ENCODE data around the gene THRA. TPM values are rescaled to one million over a fixed set of nuclear protein-coding genes. Genes with fewer than 3 reads are reported as not detected.

THRA gene
- total and polyA plus RNA-seq, 2 of the 8 experiments (the other 6 are each of a cell fraction or from before 2014, with no cell fraction given) = 6.4 to 10.2 TPM

DNA sequence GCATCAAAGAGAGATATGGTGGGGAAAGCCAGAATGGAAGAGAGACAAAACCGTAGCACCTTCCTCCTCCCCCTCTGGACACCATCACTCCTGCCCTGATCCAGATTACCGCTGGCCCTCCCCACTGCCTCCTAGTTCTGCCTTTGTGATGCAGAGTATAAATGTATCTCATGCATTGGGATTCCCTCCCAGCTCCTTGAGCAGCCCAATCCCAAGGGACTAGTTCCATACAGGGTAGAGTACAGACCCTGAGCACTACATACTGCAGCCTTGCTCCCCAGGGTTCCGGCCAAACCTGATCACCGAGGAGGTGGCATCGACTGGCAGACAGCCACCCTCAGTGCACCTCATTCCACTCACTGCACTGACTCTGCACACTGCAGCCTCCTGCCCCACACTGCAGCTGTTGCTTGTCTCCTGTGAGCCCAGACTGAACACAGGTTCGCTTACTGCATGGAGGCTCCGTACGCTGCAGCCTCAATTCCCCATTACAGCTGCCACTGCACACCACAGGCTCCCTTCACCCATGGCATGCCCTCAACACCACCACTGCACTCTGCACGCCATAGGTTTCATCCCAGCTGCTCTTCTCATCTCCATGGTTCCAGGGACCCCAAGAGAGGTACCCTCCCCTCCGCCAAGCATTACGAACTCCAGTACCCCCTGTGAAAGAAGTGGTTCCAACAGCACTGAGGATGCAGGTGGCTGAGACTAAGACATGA lies 1.7 kb upstream of the THRA start:
- H2BK20ac ChIP-seq (ENCODE audit: low read length) = 0 out of 2 replicates have a peak overlapping the region, but pooled peaks have one; percentile 83
- DNase-seq (ENCODE audit: low read depth in 1 of 2, low spot score in 2 of 2) = no peak
- no peak overlapping the region for H2AFZ ChIP-seq (ENCODE audit: low read length)
- no peak overlapping the region for H2BK120ac ChIP-seq (replicated peaks; ENCODE audit: low read depth, low read length)
- no peak overlapping the region for H3K56ac ChIP-seq (replicated peaks; ENCODE audit: insufficient read length, low read depth, low read length)
- H3K9ac ChIP-seq (replicated peaks in 1 of 4; ENCODE audit: extremely low read depth in 1 of 4, low read depth in 3 of 4, low read length in 3 of 4) = no peak overlapping the region
- H2BK5ac ChIP-seq (ENCODE audit: low read depth, low read length) = peak overlapping the region; percentile 87; the same call in 1 of the 2 replicates
- peak overlapping the region; percentile 22 to 75; a peak in 3 of 4 replicates for H3K4me2 ChIP-seq (ENCODE audit: insufficient read depth in 1 of 2, low read depth in 2 of 2, low read length in 2 of 2)
- H3K23me2 ChIP-seq (ENCODE audit: low read depth, low read length) = peaks cover 6% of the 10 kb centered on the region; the same call in 1 of the 2 replicates
- H3K27me3 ChIP-seq (replicated peaks in 1 of 4; ENCODE audit: control insufficient read depth in 3 of 4, extremely low read depth in 1 of 4, insufficient read depth in 3 of 4, low read length in 3 of 4) = peaks cover 0 to 15% (median 10%) of the 10 kb centered on the region in 4 experiments; a peak in 6 of 7 replicates
- CTCF ChIA-PET (ENCODE audit: partially characterized antibody) = interaction anchor here (0.6 to 38.4 kb wide), 9 partner anchors 8 to 52 kb away, joined by 3 to 876 read pairs (median 6); partner anchors contain the start of genes CSF3 and MED24
- no peaks in the 10 kb centered on the region for H3K79me2 ChIP-seq (ENCODE audit: control insufficient read depth in 1 of 2, insufficient read depth in 2 of 2, low read length in 2 of 2)
- H3K4me1 ChIP-seq (replicated peaks in 1 of 4; ENCODE audit: control insufficient read depth in 3 of 4, insufficient read depth in 4 of 4, low read length in 3 of 4) = peaks cover 21 to 44% (median 31%) of the 10 kb centered on the region in 4 experiments
- no peak overlapping the region for H3K4me3 ChIP-seq (ENCODE audit: extremely low read depth in 1 of 4, insufficient read depth in 2 of 4, low read depth in 3 of 4, low read length in 4 of 4)
- 69% methylated on average over 11 of the region's 11 CpGs; no CpG with 5 or more reads in 1 of the 2 experiments for whole genome bisulfite sequencing, 2 experiments (ENCODE audit: extremely low coverage in 1 of 2, insufficient coverage in 1 of 2, insufficient read length in 1 of 2, insufficient replicate concordance in 2 of 2, low coverage in 1 of 2, low lambda C conversion rate in 2 of 2, missing lambda C conversion rate in 1 of 2)
- H3K36me3 ChIP-seq (ENCODE audit: control insufficient read depth in 2 of 4, insufficient read depth in 4 of 4, low read length in 3 of 4) = no peaks in the 10 kb centered on the region
- no peak overlapping the region for H3K14ac ChIP-seq (ENCODE audit: insufficient read length)
- no peak for FAIRE-seq
- H4K8ac ChIP-seq (ENCODE audit: extremely low read depth, insufficient read depth, low read length) = no peak overlapping the region; the same call in 1 of the 2 replicates
- peak overlapping the region; percentile 20 for H4K91ac ChIP-seq (replicated peaks; ENCODE audit: insufficient read length, low read length)
- no peak overlapping the region for H4K5ac ChIP-seq (ENCODE audit: insufficient read length, low read depth, low read length)
- no peak overlapping the region for H3K23ac ChIP-seq (ENCODE audit: insufficient read length)
- H2BK15ac ChIP-seq (ENCODE audit: low read length) = peak overlapping the region; percentile 97
- peak overlapping the region; percentile 32; the same call in 1 of the 2 replicates for H3K18ac ChIP-seq (ENCODE audit: extremely low read depth, low read length)
- no peak overlapping the region for H3K4ac ChIP-seq (replicated peaks; ENCODE audit: insufficient read length, low read depth, low read length)
- no peak overlapping the region for H3K27ac ChIP-seq (ENCODE audit: low read depth, low read length)
- peak overlapping the region; percentile 68; the same call in 1 of the 2 replicates for H2BK12ac ChIP-seq (ENCODE audit: low read depth, low read length)
- peaks cover 0 to 9% of the 10 kb centered on the region in 2 experiments for H4K20me1 ChIP-seq (replicated peaks in 1 of 2; ENCODE audit: control insufficient read depth in 1 of 2, insufficient read depth in 2 of 2, low read length in 2 of 2)
- H2AK5ac ChIP-seq (ENCODE audit: low read depth, low read length) = peak overlapping the region; percentile 25; the same call in 1 of the 2 replicates
- 0 out of 2 replicates have a peak, but pooled peaks cover 3% of the 10 kb centered on the region for H3K79me1 ChIP-seq (ENCODE audit: low read depth, low read length)
- POLR2A ChIA-PET (ENCODE audit: partially characterized antibody) = interaction anchor here (0.8 to 1.4 kb wide), 7 partner anchors 11 to 79 kb away, joined by 3 to 4 read pairs (median 3); partner anchors contain the start of gene CASC3
- H3K9me3 ChIP-seq (ENCODE audit: insufficient read depth in 2 of 2, low read depth in 1 of 2, low read length in 1 of 2) = no peaks in the 10 kb centered on the region
- TF ChIP-seq NRF1 (IDR thresholded peaks at IDR 0.05; ENCODE audit: low read depth, low read length) (no peak), RXRA (IDR thresholded peaks at IDR 0.05; ENCODE audit: insufficient read depth, low read depth, low read length) (no peak), SP4 (IDR thresholded peaks at IDR 0.05; ENCODE audit: low read length) (no peak), SP2 (IDR thresholded peaks at IDR 0.05; ENCODE audit: low read length) (no peak), RAD21 (IDR thresholded peaks at IDR 0.05 in 1 of 2, conservative IDR thresholded peaks at IDR 0.05 in 1 of 2; ENCODE audit: low read depth in 2 of 2, low read length in 2 of 2) (no peak), EP300 (IDR thresholded peaks at IDR 0.05; ENCODE audit: borderline replicate concordance in 1 of 2, low read depth in 2 of 2, low read length in 2 of 2) (no peak), KDM1A (IDR thresholded peaks at IDR 0.05; ENCODE audit: borderline replicate concordance, low read length) (no peak), TAF1 (IDR thresholded peaks at IDR 0.05; ENCODE audit: low read depth, low read length) (no peak), HDAC2 (IDR thresholded peaks at IDR 0.05; ENCODE audit: borderline replicate concordance in 1 of 2, low read depth in 2 of 2, low read length in 2 of 2) (no peak), RBBP5 (IDR thresholded peaks at IDR 0.05; ENCODE audit: borderline replicate concordance, low read depth, low read length) (no peak)

Measured in H1 (cell line).